Esophagus squamous epithelium (tissue), 4 donors: Measurements from ENCODE around the gene FSTL4.

Experiments
- CTCF ChIP-seq, 6 experiments: fragments of 450-650 bp in 4 of 6; fragments of 200-600 bp in 2 of 6; sonication (generic) in 2 of 6; IDR thresholded peaks; one replicate each; pipeline ENCODE4 v1.5.1; 2016 to 2019; ENCODE audit warnings: antibody characterized with exemption in 6 of 6, mild to moderate bottlenecking in 4 of 6, moderate library complexity in 4 of 6
- POLR2A ChIP-seq, 4 donors: fragments of 450-650 bp; IDR thresholded peaks; one replicate each; pipeline ENCODE4 v1.6.1; 2017; ENCODE audit warnings: antibody characterized with exemption in 4 of 4, mild to moderate bottlenecking in 4 of 4, moderate library complexity in 3 of 4

- no peak for TF ChIP-seq CTCF (IDR thresholded peaks at IDR 0.05)
- no peak for TF ChIP-seq POLR2A (IDR thresholded peaks at IDR 0.05)
Measured at GRCh38 chr5:133195250-133195649, 417.1 kb downstream of the FSTL4 start.
